ENCODE results near the gene RAPGEFL1. TPM values are rescaled to one million over a fixed set of nuclear protein-coding genes. Genes with fewer than 3 reads are reported as not detected.
"Not testable (repeated sequence)": the region's sequence is repeated elsewhere in the genome, so short reads cannot be mapped to it uniquely, and the experiment has no call there.

RAPGEFL1 gene
- total RNA-seq, 1 experiment from 2014 or later = 1.5 TPM

GRCh38 chr17:40203131-40203530 lies 25.9 kb downstream of the RAPGEFL1 start:
- ATAC-seq = no peak
- Histone ChIP-seq H2AFZ (ENCODE audit: low read length) (no peak overlapping the region), H3K79me2 (ENCODE audit: low read length) (no peaks in the 10 kb centered on the region), H4K20me1 (ENCODE audit: low read length) (no peaks in the 10 kb centered on the region), H3K9ac (ENCODE audit: low read length) (no peak overlapping the region), H3K9me3 (ENCODE audit: low read length) (no peaks in the 10 kb centered on the region), H3K4me3 (ENCODE audit: low read length) (no peak overlapping the region), H3K4me2 (ENCODE audit: low read length) (no peak overlapping the region), H3K9me2 (replicated peaks; ENCODE audit: low read length) (no peaks in the 10 kb centered on the region), H3K36me3 (ENCODE audit: low read depth, low read length) (no peaks in the 10 kb centered on the region), H3K27ac (ENCODE audit: low read length) (no peak overlapping the region), H3K4me1 (ENCODE audit: insufficient read depth, low read length) (no peaks in the 10 kb centered on the region), H3K27me3 (ENCODE audit: low read length) (no peaks in the 10 kb centered on the region), H3F3A (ENCODE audit: low read length, unreplicated experiment) (no peaks in the 10 kb centered on the region)
- ChIA-PET CTCF (no interaction called here), POLR2A (ENCODE audit: unreplicated experiment) (no interaction called here)
- no peak for DNase-seq
- no peak for TF ChIP-seq CTCF (conservative IDR thresholded peaks at IDR 0.05; ENCODE audit: low read depth, low read length)
- TF ChIP-seq EZH2phosphoT487 (IDR thresholded peaks at IDR 0.05; ENCODE audit: borderline replicate concordance, low read length) = no peak
- no peak for TF ChIP-seq EZH2 (IDR thresholded peaks at IDR 0.05; ENCODE audit: low read length, unreplicated experiment)
- intact Hi-C loops (cut with micrococcal nuclease) = no loop called here
- BruUV-seq (replicated peaks) = no TSS peak

- H3F3A ChIP-seq (ENCODE audit: low read length, unreplicated experiment); H3K4me3 ChIP-seq (ENCODE audit: low read length); H3K9me3 ChIP-seq (ENCODE audit: low read length); H3K36me3 ChIP-seq (ENCODE audit: low read depth, low read length); H3K9me2 ChIP-seq (replicated peaks; ENCODE audit: low read length); H2AFZ ChIP-seq (ENCODE audit: low read length); H3K27ac ChIP-seq (ENCODE audit: low read length); H3K79me2 ChIP-seq (ENCODE audit: low read length); intact Hi-C loops (cut with micrococcal nuclease); POLR2A ChIA-PET (ENCODE audit: unreplicated experiment); H3K4me2 ChIP-seq (ENCODE audit: low read length); BruUV-seq (replicated peaks); DNase-seq; H4K20me1 ChIP-seq (ENCODE audit: low read length); ATAC-seq; H3K4me1 ChIP-seq (ENCODE audit: insufficient read depth, low read length); H3K27me3 ChIP-seq (ENCODE audit: low read length); CTCF ChIA-PET; H3K9ac ChIP-seq (ENCODE audit: low read length): not testable (repeated sequence)
Measured at GRCh38 chr17:40206193-40206592, 28.9 kb downstream of the RAPGEFL1 start.

GRCh38 chr17:40209404-40210093 lies 32.3 kb downstream of the RAPGEFL1 start:
- no peaks in the 10 kb centered on the region for H3F3A ChIP-seq (ENCODE audit: low read length, unreplicated experiment)
- no peak for ATAC-seq
- H3K36me3 ChIP-seq (ENCODE audit: low read depth, low read length) = no peaks in the 10 kb centered on the region
- ChIA-PET POLR2A (ENCODE audit: unreplicated experiment) (no interaction called here), CTCF (no interaction called here)
- no peak for TF ChIP-seq EZH2 (IDR thresholded peaks at IDR 0.05; ENCODE audit: low read length, unreplicated experiment)
- no peak for TF ChIP-seq CTCF (conservative IDR thresholded peaks at IDR 0.05; ENCODE audit: low read depth, low read length)
- TF ChIP-seq EZH2phosphoT487 (IDR thresholded peaks at IDR 0.05; ENCODE audit: borderline replicate concordance, low read length) = no peak
- H3K27ac ChIP-seq (ENCODE audit: low read length) = no peak overlapping the region
- no peak for DNase-seq
- BruUV-seq (replicated peaks) = no TSS peak
- no peak overlapping the region for H3K9ac ChIP-seq (ENCODE audit: low read length)
- H4K20me1 ChIP-seq (ENCODE audit: low read length) = no peaks in the 10 kb centered on the region
- H3K4me1 ChIP-seq (ENCODE audit: insufficient read depth, low read length) = no peaks in the 10 kb centered on the region
- H3K4me2 ChIP-seq (ENCODE audit: low read length) = no peak overlapping the region
- no peaks in the 10 kb centered on the region for H3K79me2 ChIP-seq (ENCODE audit: low read length)
- H3K9me3 ChIP-seq (ENCODE audit: low read length) = no peaks in the 10 kb centered on the region
- intact Hi-C loops (cut with micrococcal nuclease) = no loop called here
- no peak overlapping the region for H2AFZ ChIP-seq (ENCODE audit: low read length)
- H3K9me2 ChIP-seq (replicated peaks; ENCODE audit: low read length) = no peaks in the 10 kb centered on the region
- no peak overlapping the region for H3K4me3 ChIP-seq (ENCODE audit: low read length)
- H3K27me3 ChIP-seq (ENCODE audit: low read length) = no peaks in the 10 kb centered on the region

- H3K27me3 ChIP-seq (ENCODE audit: low read length); H3K4me3 ChIP-seq (ENCODE audit: low read length); H3K9me2 ChIP-seq (replicated peaks; ENCODE audit: low read length); H3K27ac ChIP-seq (ENCODE audit: low read length); CTCF ChIA-PET; ATAC-seq; H3K9ac ChIP-seq (ENCODE audit: low read length); H4K20me1 ChIP-seq (ENCODE audit: low read length); intact Hi-C loops (cut with micrococcal nuclease); H3K4me1 ChIP-seq (ENCODE audit: insufficient read depth, low read length); H3K79me2 ChIP-seq (ENCODE audit: low read length); H3K36me3 ChIP-seq (ENCODE audit: low read depth, low read length); H3K9me3 ChIP-seq (ENCODE audit: low read length); H3K4me2 ChIP-seq (ENCODE audit: low read length); POLR2A ChIA-PET (ENCODE audit: unreplicated experiment); DNase-seq; BruUV-seq (replicated peaks); H2AFZ ChIP-seq (ENCODE audit: low read length); H3F3A ChIP-seq (ENCODE audit: low read length, unreplicated experiment): not testable (repeated sequence)
Measured at GRCh38 chr17:40213914-40214313, 36.6 kb downstream of the RAPGEFL1 start.

Measured in PC-3 (cell line).